HL-60 (cell line): Measurements from ENCODE around the gene FAM13C.

Experiments
- DNase-seq, 2 experiments: peaks; one replicate each; pipeline ENCODE4 v3.0.0-alpha.2; 2010 to 2020; ENCODE audit warnings: low read depth in 1 of 2, low spot score in 1 of 2
- H3K27ac ChIP-seq: fragments of 250-450 bp; sonication (Bioruptor Pico); replicated peaks from 2 replicates; pipeline ENCODE4 v1.5.1; 2020; ENCODE audit warnings: mild to moderate bottlenecking, moderate library complexity
- H3K27me3 ChIP-seq: fragments of 250-450 bp; sonication (Bioruptor Pico); 2 replicates; pipeline ENCODE4 v1.5.1; 2021; ENCODE audit warnings: mild to moderate bottlenecking, moderate library complexity; ENCODE audit not compliant: insufficient read depth, poor library complexity, severe bottlenecking
- H3K4me3 ChIP-seq: replicated peaks from 2 replicates; pipeline ENCODE4 v1.5.1; 2011; ENCODE audit warnings: mild to moderate bottlenecking, control low read depth, low read length; ENCODE audit not compliant: insufficient read depth
- GABPA ChIP-seq: IDR thresholded peaks from 2 replicates; pipeline ENCODE4 v1.6.1; 2012; ENCODE audit warnings: low read depth
- POLR2AphosphoS5 ChIP-seq: IDR thresholded peaks from 2 replicates; pipeline ENCODE4 v1.6.1; 2012; ENCODE audit warnings: low read depth
- SPI1 ChIP-seq: IDR thresholded peaks from 2 replicates; pipeline ENCODE4 v1.6.1; 2012; ENCODE audit warnings: low read depth, mild to moderate bottlenecking, borderline replicate concordance
- TF ChIP-seq, protein P1 (sequence below): IDR thresholded peaks from one replicate; pipeline ENCODE4 v1.5.1; 2011; ENCODE audit warnings: low read length, control low read depth, inconsistent platforms; ENCODE audit not compliant: insufficient read depth
- TF ChIP-seq, protein P2 (sequence below): IDR thresholded peaks from 2 replicates; pipeline ENCODE4 v1.6.1; 2012; ENCODE audit warnings: low read depth; ENCODE audit not compliant: insufficient replicate concordance

The FAM13C gene

DNA sequence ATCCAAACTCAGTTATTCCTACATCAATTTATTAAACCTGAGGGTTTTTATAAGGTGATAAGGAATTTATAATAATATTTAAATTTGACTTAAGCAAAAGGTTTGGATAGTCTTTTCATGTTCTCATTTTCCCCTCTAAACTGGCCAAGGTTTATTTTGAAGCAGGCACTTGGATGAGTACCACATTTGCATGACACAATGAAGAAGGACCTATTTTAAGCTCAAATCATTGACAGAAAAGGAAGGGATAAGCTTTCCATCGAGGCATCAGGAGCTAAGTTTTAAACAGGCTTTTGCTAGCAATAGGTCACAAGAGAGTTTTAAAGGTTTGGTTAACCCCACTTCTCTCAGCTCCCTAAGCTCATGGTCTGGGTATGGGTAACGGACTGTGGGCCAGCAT, 28.7 kb upstream of the FAM13C start:
- DNase-seq = no peak
- TF ChIP-seq, protein P1, sequence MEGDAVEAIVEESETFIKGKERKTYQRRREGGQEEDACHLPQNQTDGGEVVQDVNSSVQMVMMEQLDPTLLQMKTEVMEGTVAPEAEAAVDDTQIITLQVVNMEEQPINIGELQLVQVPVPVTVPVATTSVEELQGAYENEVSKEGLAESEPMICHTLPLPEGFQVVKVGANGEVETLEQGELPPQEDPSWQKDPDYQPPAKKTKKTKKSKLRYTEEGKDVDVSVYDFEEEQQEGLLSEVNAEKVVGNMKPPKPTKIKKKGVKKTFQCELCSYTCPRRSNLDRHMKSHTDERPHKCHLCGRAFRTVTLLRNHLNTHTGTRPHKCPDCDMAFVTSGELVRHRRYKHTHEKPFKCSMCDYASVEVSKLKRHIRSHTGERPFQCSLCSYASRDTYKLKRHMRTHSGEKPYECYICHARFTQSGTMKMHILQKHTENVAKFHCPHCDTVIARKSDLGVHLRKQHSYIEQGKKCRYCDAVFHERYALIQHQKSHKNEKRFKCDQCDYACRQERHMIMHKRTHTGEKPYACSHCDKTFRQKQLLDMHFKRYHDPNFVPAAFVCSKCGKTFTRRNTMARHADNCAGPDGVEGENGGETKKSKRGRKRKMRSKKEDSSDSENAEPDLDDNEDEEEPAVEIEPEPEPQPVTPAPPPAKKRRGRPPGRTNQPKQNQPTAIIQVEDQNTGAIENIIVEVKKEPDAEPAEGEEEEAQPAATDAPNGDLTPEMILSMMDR = no peak
- no peak for TF ChIP-seq SPI1
- TF ChIP-seq GABPA = no peak
- no peak for TF ChIP-seq POLR2AphosphoS5
- TF ChIP-seq, protein P2, sequence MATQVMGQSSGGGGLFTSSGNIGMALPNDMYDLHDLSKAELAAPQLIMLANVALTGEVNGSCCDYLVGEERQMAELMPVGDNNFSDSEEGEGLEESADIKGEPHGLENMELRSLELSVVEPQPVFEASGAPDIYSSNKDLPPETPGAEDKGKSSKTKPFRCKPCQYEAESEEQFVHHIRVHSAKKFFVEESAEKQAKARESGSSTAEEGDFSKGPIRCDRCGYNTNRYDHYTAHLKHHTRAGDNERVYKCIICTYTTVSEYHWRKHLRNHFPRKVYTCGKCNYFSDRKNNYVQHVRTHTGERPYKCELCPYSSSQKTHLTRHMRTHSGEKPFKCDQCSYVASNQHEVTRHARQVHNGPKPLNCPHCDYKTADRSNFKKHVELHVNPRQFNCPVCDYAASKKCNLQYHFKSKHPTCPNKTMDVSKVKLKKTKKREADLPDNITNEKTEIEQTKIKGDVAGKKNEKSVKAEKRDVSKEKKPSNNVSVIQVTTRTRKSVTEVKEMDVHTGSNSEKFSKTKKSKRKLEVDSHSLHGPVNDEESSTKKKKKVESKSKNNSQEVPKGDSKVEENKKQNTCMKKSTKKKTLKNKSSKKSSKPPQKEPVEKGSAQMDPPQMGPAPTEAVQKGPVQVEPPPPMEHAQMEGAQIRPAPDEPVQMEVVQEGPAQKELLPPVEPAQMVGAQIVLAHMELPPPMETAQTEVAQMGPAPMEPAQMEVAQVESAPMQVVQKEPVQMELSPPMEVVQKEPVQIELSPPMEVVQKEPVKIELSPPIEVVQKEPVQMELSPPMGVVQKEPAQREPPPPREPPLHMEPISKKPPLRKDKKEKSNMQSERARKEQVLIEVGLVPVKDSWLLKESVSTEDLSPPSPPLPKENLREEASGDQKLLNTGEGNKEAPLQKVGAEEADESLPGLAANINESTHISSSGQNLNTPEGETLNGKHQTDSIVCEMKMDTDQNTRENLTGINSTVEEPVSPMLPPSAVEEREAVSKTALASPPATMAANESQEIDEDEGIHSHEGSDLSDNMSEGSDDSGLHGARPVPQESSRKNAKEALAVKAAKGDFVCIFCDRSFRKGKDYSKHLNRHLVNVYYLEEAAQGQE = no peak
- Histone ChIP-seq H3K27me3 (no peaks in the 10 kb centered on the region), H3K4me3 (no peak overlapping the region), H3K27ac (no peak overlapping the region)

DNA sequence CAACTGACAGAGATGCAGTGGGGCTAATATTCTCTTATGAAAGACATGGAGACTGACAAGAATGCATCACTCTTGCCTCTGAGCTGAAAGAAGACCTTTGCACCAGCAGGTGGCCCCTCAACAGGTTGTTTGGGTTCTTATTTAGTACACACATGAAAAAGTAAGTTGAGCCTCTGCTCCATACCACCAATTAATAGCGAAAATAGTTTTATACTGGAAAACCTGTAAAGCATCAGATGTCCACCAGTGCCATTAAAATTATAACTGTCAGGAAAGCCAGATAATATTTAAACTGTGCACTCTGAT, 26.3 kb upstream of the FAM13C start:
- H3K4me3 ChIP-seq = no peak overlapping the region
- no peak for DNase-seq
- no peak overlapping the region for H3K27ac ChIP-seq
- H3K27me3 ChIP-seq = no peaks in the 10 kb centered on the region
- TF ChIP-seq, protein P1 = no peak
- no peak for TF ChIP-seq POLR2AphosphoS5
- TF ChIP-seq GABPA = no peak
- no peak for TF ChIP-seq SPI1
- TF ChIP-seq, protein P2 = no peak

DNA sequence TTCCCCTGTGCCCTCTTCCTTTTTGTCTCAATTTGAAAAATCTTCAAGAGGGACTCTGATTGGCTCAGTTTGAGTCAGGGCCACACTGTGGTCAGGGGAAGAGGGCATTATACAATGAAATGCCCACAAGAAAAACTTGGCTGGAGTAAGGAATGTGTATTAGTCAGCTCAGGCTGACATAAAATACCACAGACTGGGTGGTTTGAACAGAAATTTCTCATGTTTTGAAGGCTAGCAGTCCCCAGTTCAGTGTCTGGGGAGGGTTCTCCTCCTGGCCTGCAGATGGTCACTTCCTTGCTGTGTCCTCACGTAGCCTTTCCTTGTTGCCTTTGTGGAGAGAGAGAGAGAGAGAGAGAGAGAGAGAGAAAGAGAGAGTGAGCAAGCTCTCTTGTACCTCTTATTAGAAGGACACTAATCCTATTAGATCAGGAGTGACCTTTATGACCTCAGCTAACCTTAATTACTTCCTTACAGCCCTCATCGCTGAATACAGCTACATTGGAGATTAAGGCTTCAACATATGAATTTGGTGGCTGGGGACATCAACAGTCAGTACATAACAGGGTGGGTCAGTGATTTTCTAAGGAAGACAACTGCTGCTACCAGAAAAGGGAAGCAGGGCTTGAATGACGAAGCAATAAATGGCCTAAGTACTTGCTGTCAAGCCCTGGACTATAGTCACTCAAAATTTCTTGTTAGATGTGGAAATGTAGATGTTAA, 25.8 kb upstream of the FAM13C start:
- no peak overlapping the region for H3K27ac ChIP-seq
- TF ChIP-seq POLR2AphosphoS5 (no peak), SPI1 (no peak), GABPA (no peak)
- TF ChIP-seq, protein P1 = no peak
- TF ChIP-seq, protein P2 = no peak
- no peaks in the 10 kb centered on the region for H3K27me3 ChIP-seq
- no peak overlapping the region for H3K4me3 ChIP-seq
- DNase-seq = no peak
